ENCODE measurements around the gene CHST8.

CHST8 gene

DNA sequence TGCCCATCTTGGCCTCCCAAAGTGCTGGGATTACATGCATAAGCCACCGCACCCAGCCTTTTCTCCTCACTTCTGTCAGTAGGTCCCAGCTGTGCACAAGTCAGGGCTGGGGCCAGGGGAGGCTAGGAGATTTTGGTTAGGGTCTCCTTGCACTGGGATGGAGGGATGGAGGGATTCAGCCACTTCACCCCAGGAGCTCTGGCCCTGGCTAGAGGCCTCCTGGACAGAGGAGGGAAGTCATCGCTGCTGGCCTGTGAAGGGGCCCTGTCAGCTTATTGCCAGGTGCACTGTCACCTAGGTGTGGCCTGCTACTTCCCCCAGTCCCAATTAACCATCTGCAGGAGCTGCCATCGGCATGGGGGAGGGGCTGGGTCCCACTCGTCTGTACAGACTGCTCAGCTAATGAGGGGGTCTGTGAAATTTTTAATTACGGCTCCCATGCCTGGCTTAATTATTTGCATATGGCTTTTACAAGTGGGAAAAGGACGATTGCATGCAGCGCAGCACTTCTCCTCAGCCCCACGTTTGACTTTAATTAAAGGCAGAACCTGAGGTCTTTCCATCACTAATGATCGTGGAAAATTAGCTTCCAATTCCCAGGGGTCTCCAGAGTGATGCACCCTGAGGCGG lies 52.4 kb downstream of the CHST8 start:
- DNase-seq (ENCODE audit: low spot score) = no peak

DNA sequence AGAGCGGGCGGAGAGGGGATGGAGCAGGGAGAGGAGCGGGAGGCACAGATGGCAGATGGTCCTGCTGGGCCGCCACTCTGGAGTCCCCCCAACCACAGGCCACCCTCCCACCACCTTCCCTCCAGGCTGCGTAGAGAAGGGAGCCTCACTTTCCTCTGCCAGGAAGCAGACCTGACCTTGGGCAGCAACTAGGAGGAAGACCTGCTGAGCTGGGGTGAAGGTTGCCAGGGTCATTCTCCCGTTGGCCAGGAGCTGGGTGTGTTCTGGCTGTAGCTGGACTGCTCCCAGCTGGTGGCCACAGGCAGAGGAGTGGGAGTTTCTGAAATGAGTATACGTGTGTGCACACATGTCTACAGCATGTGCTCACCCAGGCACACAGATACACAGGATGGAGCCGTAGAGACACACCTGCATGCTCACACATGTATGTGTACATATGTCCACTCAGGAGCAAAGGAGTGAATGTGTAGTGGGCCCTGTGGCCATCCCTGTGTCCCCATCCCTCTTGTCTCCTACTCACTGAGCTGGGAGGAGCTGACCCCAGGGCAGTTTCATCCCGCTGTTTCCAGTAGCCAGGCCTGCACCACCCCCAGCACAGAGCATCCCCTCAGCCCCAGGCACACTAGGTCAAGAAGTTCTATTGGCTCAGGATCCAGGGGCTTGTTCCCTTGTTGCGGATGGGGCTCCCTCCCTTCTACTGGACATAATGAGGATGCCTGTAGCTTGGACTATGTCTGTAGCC lies 53.0 kb downstream of the CHST8 start:
- DNase-seq (ENCODE audit: low spot score) = no peak

- DNase-seq (ENCODE audit: low spot score) = no peak
Observed at GRCh38 chr19:33675501-33676124, 53.9 kb downstream of the CHST8 start.

GRCh38 chr19:33676999-33677665 lies 55.4 kb downstream of the CHST8 start:
- DNase-seq (ENCODE audit: low spot score) = no peak

DNA sequence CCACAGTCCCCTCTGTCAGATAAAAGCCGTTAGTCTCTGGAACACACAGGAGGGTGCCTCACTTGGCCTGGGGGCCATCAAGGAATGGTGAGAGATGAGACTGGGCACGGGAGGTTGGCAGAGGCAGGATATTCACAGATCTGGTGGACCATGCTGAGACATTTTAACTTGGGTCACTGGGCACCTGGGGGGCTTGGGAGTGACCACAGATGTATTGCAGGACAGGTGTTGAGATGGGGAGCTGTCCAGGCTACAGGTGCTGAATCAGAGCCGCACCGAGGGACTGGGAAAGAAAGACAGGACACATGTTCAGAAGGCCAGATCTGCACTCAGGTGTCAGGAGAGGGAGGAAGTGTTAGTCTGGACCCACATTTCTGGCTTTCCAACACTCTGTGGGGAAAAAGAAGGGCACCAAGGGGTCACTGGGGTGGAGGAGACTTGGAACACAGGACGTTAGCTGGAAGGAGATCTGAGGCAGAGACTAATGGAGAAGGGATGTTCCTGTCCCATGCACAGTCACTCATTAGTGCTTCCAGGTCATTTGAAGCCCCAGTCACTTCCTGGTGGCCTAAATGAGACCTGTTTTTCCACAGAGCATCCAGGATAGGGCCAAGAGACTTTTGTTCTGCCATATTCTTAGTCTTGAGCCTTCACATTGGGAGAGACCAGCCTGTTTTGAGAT lies 56.1 kb downstream of the CHST8 start:
- DNase-seq (ENCODE audit: low spot score) = no peak

- no peak for DNase-seq (ENCODE audit: low spot score)
Observed at GRCh38 chr19:33678796-33679585, 57.2 kb downstream of the CHST8 start.

- no peak for DNase-seq (ENCODE audit: low spot score)
Observed at GRCh38 chr19:33679696-33680095, 57.9 kb downstream of the CHST8 start.

DNA sequence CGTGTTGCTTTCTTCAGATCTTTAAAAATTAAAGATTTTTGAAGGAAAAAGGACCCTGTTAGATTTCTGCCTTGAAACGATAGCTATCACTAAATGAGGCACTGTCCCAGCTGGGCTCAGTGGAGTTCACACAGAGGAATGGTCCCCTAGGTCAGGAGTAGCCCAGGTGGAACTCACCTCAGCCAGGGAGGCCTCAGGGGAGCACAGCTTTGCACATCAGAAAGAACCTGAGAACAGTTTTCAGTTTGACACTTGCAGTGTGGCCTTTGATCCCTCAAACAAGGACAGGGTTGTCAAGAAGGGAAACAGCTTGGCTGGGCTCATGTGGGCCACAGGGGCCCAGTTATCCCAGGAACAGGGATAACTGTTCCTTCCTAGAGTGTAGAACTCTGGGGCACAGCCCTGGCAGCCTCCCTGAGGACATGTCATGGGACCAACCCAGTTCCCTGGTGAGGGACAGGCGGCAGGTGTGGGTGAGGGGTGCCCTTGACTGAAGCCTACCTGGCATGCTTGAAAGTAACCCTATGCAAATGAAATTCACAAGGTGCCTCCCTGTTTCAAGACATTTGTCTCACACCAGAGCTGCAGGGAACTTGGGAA lies 59.4 kb downstream of the CHST8 start:
- no peak for DNase-seq (ENCODE audit: low spot score)

DNA sequence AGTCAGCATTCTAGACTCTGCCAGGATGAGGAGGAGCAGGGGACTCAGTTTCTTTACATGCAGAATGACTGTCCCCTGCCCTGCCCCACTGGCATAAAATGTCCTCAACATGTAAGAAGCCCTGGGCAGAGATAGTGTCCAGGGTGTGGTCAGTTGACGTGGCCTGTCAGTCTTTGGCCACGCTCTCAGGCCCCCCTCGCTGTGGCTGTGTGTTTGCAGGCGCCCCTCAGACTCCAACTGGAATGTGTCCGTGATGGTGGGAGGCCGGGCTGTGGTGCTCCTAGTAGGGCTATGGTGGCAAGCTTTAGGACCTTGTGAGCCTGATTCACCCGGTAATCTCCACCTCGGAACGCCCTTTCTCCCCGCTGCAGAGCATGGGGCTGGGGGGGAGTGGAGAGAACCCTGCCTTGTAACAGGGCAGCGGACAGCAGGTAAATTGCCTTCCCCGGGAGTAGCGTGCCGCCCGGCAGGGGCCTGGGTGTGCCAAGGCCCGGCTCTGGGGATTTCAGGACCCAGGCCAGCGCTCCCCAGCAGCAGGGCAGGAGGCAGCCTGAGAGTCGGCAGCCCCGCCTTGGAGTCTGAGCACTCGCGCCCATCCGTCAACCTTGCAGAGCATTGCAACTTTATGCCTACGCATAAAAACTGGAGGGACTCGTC lies 62.3 kb downstream of the CHST8 start:
- peak; percentile 62 for DNase-seq (ENCODE audit: low spot score)

- no peak for DNase-seq (ENCODE audit: low spot score)
Observed at GRCh38 chr19:33684538-33685232, 62.9 kb downstream of the CHST8 start.

DNA sequence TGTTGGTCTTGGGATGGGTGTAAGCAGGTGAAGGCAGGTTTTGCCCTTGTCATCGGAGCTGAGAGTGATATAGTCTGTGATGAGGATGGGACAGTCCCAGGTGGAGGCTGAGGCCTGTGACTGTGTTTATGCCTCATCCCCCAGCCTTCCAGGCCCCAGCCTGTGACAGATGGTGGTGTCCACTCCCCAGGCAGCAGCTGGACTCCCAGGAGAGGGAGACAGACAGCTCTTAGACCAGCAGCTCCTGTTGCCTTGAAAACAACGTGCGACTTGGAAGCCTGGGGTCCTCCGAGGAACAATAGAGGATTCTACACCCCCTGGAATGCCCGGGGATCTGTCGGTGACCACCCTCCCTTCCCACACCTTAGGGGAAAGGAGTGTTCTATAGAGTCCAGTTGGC lies 63.8 kb downstream of the CHST8 start:
- DNase-seq (ENCODE audit: low spot score) = no peak

DNA sequence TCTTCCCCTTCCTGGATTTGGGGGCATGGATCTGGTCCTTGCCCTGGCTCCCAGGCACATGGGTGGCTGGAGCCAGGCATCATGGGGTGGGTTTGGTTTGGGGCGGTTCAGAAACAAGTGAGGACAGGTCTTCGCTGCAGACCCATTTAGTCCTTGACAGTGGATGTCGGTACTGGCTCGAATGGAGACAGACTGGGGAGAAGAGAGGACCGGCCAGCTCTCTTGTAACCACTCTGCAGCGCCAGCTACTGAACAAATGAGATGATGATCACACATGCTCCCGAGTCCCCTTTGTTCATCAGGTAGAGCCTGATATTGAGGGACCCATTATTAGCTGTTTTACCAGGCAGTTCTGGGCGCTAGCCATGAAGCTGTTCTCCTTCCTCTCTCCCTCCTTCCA lies 64.5 kb downstream of the CHST8 start:
- DNase-seq (ENCODE audit: low spot score) = no peak

DNA sequence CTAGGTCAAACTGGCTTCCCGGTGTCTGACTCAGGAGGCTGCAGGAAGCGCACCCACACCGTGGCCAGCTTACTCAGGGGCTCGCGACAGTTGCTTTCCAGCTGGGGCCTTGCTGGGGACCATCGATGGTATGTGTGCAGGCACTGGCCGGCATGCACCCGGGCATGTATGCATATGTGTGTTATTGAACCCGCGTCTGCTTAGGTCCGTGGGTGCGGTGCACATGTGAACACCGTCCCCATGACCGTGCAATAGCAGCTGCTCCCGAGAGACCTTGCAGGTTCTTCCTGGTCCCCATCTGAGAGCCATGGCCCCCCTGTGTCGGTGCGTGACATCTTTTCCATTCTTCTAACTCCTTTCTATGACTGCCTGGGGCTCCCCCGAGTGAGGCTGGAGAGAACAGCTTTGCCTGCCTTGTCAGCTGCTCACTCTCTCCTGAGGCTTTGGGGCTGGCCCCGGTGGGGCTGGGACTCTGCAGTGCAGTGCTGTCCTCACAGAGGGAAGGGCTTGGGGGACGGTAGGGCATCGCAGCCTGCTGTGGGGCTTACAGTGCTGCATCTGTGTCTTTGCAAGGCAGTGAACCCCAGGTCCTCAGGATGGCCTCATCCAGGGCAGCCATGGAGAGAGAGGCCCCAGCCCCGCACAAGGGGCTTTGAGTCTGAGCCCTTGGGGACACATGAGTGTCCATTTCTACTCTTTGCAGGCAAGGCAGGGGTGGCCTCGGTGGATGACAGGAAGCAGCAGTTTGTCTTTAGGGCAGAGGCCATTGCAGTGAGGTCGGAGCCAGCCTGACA lies 65.1 kb downstream of the CHST8 start:
- no peak for DNase-seq (ENCODE audit: low spot score)

GRCh38 chr19:33687481-33688170 lies 65.9 kb downstream of the CHST8 start:
- DNase-seq (ENCODE audit: low spot score) = no peak

GRCh38 chr19:33688171-33688992 lies 66.6 kb downstream of the CHST8 start:
- no peak for DNase-seq (ENCODE audit: low spot score)

DNA sequence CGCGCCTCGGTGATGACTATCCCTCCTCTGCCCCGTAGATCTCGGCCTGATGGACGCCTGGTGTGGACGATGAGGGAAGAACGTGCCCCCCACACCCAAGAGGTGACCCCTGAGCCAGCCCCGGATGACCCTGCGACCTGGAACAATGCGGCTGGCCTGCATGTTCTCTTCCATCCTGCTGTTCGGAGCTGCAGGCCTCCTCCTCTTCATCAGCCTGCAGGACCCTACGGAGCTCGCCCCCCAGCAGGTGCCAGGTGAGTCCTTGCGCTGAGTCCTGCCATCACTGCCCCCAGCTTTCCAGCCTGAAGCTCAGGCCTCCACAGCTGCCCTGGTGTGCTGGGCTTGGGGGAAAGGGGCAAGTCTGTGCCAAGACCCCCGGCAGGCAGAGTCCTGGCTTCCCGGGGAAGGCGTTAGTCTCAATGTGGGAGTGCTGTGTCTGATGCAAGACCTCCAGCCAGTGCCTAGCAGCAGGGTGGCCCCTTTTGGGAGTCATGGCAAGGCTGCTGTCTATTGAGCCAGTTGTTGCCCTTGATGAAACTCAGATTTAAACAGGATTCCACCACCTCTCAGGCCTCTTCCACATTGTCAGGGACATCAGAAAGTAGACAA lies 67.5 kb downstream of the CHST8 start:
- no peak for DNase-seq (ENCODE audit: low spot score)

DNA sequence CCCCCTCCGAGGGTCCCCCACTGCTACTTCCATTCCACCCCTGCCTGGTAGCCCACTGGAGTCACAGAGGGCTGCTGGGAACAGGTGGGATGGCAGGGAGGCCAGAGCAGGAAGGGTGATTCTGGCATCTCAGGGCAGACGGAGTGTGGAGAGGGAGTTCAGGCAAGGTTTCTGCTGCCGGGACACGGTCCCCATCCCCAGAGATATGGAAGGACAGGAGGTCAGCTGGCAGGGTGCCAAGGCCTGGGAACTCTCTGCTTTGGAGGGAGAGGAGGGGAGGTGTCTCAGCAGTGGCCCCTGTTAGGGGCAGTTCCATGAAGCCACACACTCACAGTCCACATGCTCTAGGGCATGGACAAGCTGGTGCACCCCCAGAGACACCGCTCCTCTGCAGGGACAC lies 68.1 kb downstream of the CHST8 start:
- no peak for DNase-seq (ENCODE audit: low spot score)
